ENCODE results near the gene EFCAB11.

DNA sequence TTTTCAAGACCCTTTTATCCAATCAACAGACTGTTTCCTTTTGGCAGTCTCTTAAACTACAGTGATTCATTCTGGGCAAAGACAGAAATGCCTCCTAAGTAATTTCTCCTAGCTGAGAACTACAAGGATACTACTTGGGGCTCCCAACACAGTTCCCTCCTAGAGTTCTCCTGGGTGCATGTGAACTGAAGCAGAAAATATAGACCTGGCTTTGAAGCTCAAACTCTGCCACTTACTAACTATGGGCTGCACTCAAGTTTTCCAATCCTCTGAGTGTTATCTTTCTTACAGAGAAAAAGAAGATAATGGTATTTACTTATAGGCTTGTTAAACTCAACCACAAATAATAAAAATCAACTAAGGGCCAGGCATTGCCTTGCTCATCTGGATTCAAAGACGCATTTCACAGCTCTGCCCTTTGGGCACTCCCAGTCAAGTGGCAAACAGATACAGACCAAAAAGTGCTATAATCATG is 97.6 kb downstream of the EFCAB11 start:
- TF ChIP-seq POLR2A (IDR thresholded peaks at IDR 0.05) = no peak
- TF ChIP-seq, protein P1, sequence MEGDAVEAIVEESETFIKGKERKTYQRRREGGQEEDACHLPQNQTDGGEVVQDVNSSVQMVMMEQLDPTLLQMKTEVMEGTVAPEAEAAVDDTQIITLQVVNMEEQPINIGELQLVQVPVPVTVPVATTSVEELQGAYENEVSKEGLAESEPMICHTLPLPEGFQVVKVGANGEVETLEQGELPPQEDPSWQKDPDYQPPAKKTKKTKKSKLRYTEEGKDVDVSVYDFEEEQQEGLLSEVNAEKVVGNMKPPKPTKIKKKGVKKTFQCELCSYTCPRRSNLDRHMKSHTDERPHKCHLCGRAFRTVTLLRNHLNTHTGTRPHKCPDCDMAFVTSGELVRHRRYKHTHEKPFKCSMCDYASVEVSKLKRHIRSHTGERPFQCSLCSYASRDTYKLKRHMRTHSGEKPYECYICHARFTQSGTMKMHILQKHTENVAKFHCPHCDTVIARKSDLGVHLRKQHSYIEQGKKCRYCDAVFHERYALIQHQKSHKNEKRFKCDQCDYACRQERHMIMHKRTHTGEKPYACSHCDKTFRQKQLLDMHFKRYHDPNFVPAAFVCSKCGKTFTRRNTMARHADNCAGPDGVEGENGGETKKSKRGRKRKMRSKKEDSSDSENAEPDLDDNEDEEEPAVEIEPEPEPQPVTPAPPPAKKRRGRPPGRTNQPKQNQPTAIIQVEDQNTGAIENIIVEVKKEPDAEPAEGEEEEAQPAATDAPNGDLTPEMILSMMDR (IDR thresholded peaks at IDR 0.05) = no peak
